ENCODE results near the gene MTAP.

MTAP gene

GRCh38 chr9:21972361-21972760, 169.9 kb downstream of the MTAP start:
- no peak for DNase-seq

DNA sequence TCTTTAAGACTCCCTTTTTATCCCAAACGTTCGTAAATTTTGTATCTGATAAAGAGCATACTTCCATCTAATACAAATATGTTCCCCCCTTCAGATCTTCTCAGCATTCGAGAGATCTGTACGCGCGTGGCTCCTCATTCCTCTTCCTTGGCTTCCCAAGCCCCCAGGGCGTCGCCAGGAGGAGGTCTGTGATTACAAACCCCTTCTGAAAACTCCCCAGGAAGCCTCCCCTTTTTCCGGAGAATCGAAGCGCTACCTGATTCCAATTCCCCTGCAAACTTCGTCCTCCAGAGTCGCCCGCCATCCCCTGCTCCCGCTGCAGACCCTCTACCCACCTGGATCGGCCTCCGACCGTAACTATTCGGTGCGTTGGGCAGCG, 171.9 kb downstream of the MTAP start:
- DNase-seq: no peak

DNA sequence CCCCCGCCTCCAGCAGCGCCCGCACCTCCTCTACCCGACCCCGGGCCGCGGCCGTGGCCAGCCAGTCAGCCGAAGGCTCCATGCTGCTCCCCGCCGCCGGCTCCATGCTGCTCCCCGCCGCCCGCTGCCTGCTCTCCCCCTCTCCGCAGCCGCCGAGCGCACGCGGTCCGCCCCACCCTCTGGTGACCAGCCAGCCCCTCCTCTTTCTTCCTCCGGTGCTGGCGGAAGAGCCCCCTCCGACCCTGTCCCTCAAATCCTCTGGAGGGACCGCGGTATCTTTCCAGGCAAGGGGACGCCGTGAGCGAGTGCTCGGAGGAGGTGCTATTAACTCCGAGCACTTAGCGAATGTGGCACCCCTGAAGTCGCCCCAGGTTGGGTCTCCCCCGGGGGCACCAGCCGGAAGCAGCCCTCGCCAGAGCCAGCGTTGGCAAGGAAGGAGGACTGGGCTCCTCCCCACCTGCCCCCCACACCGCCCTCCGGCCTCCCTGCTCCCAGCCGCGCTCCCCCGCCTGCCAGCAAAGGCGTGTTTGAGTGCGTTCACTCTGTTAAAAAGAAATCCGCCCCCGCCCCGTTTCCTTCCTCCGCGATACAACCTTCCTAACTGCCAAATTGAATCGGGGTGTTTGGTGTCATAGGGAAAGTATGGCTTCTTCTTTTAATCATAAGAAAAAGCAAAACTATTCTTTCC, 172.4 kb downstream of the MTAP start:
- DNase-seq: peak; percentile 32

DNA sequence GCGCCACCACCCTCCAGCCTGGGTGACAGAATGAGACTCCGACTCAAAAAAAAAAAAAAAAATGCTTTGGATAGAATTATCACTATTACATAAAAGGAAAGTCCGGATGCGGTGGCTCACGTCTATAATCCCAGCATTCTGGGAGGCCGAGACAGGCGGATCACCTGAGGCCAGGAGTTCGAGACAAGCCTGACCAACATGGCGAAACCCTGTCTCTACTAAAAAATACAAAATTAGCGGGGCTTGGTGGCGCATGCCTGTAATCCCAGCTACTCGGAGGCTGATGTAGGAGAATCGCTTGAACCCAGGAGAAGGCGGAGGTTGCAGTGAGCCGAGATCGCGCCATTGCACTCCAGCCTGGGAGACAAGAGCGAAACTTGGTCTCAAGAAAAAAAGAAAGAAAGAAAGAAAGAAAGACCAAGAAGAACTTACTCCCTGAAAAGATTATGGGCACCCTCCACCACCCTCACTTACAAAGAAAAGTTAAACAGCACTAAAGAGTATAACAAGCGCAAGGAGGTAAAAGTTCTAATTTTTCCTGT, 174.0 kb downstream of the MTAP start:
- DNase-seq: no peak

DNA sequence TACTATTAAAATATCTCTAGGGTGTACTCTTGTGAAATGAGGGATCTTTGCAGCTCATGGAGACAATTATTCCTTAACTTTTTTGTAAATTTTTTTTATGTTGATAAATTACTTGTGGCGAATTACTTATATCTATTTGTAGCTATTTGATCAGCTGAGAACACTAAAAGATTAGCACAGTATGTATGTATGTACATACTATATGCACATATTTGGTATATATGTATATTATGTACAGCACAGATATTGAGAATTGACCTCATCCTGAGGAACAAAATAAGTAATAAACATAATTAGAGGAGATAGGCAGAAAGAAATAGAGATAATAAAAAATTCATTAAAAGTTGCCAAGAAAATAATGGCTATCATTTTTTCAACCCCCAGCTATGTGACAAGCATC, 180.0 kb downstream of the MTAP start:
- DNase-seq: no peak

DNA sequence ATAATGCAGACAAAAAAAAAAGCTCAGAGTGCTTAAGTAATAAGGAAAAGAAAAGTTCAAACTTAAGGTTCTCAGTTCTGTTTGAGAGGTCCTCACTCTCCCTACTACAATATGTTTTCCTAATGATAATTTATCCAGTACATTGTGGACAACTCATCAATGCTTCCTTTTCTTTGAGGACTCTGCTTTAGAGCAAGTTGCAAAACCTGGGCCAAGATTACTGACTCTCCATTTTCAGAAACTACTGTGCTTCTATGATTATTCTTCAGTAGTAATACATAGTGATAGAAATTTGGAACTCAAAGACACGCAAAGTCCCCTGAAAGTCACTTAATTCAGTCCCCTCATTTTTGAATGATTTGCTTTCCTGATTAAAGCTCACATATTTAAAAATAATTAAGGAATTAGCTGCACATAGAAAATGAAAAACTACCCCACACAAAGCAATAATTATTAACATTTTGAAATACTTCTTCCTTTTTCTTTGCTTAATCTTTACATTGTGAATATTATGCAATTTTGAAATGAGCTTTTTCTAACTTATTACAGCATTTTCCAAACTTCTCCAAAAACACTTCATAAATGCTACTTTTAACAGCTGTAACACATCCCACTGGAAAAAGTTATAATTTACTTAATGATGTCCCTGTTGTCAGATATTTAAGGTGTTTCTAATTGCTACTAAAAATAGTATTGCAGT, 180.6 kb downstream of the MTAP start:
- DNase-seq: no peak

DNA sequence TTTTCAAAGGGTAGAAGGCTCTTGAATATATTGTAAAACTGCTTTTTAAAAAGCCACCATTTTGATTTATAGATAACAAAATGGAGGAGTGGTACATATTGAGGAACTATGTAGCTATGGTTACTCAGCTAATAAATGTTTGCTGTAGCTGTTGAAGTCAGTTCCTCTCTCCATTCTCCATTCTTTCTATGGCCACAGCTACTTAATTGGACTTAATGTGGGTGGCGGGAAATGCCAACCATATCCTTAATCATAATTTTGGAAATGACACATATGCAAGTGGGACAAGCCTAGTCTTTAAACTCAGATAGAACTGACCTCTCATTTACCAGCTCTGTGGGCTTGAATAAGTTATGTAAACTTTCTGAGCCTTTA, 181.1 kb downstream of the MTAP start:
- DNase-seq: no peak

DNA sequence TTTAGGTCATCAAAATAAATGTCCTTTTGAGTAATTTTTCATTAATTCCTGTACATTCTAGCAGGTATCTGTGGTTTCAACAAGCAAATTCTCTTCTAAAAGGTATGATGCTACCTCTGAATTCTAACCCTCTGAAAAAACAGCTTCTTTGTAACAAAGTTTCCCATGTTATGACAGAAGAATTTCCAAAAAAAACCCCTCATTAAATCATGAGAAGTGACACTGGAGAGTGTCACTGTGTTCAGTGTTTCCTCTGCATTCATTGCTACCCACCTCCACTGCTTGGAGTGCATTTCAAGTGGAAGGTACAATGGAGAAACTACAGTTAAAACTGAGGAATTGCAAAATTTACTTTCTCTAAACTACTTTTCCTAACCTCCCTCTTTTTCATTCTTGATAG, 181.7 kb downstream of the MTAP start:
- no peak for DNase-seq

GRCh38 chr9:21985964-21986667, 183.7 kb downstream of the MTAP start:
- DNase-seq: no peak
